AG04449 (cell line): Measurements from ENCODE around the gene HIGD1C.

ENCODE experiments used
- CTCF ChIA-PET: fragments of 350-600 bp; formaldehyde crosslinking; extraction: SDS; loops from one replicate; lab custom pipeline; 2021; ENCODE audit warnings: antibody characterized with exemption; lab: Yijun Ruan, JAX
- POLR2A ChIA-PET: fragments of 400-600, 350-600 bp; formaldehyde crosslinking; extraction: SDS; loops from one replicate; lab custom pipeline; 2020; ENCODE audit warnings: antibody characterized with exemption, inconsistent platforms; lab: Yijun Ruan, JAX
- DNase-seq: peaks from one replicate; pipeline ENCODE4 v3.0.0-alpha.2; 2010; ENCODE audit warnings: low read depth, low spot score
- H3K4me3 ChIP-seq: 2 replicates; pipeline ENCODE4 v1.5.1; 2011; ENCODE audit warnings: low read depth, mild to moderate bottlenecking, control low read depth, low read length
- CTCF ChIP-seq: IDR thresholded peaks from one replicate; pipeline ENCODE4 v1.5.1; 2011; ENCODE audit warnings: mild to moderate bottlenecking, moderate library complexity, low read length, control low read depth, inconsistent platforms; ENCODE audit not compliant: insufficient read depth; ENCODE audit errors: missing control alignments

Gene HIGD1C

GRCh38 chr12:50922820-50923219, 29.5 kb upstream of the HIGD1C start:
- POLR2A ChIA-PET, result no interaction called here
- TF ChIP-seq CTCF, result no peak
- CTCF ChIA-PET, result interaction anchor here (1.6 kb wide), 1 partner anchor 64 kb away, joined by 5 read pairs; no protein-coding TSS in a partner anchor
- no peak for DNase-seq
- no peak overlapping the region for H3K4me3 ChIP-seq

- no peak for DNase-seq
- no peak for TF ChIP-seq CTCF
- no peak overlapping the region for H3K4me3 ChIP-seq
- CTCF ChIA-PET, result no interaction called here
- POLR2A ChIA-PET, result no interaction called here
These were observed 28.8 kb upstream of the HIGD1C start for GRCh38 chr12:50923361-50924130.

- no peak for TF ChIP-seq CTCF
- CTCF ChIA-PET, result no interaction called here
- no peak for DNase-seq
- POLR2A ChIA-PET, result no interaction called here
- H3K4me3 ChIP-seq, result peak overlapping the region; percentile 44
These were observed 28.3 kb upstream of the HIGD1C start for GRCh38 chr12:50924131-50924438.

- no peak for TF ChIP-seq CTCF
- ChIA-PET CTCF (interaction anchor here (1.1 to 1.9 kb wide), 3 partner anchors 10 to 62 kb away, joined by 3 to 10 read pairs (median 4); no protein-coding TSS in a partner anchor), POLR2A (no interaction called here)
- peak overlapping the region; percentile 44 for H3K4me3 ChIP-seq
- DNase-seq, result no peak
These were observed 27.7 kb upstream of the HIGD1C start for GRCh38 chr12:50924439-50925341.

GRCh38 chr12:50925342-50925651, 27.0 kb upstream of the HIGD1C start:
- no peak for TF ChIP-seq CTCF
- no peak for DNase-seq
- CTCF ChIA-PET, result interaction anchor here (1.1 to 1.9 kb wide), 3 partner anchors 11 to 62 kb away, joined by 3 to 10 read pairs (median 4); no protein-coding TSS in a partner anchor
- POLR2A ChIA-PET, result no interaction called here
- H3K4me3 ChIP-seq, result peak overlapping the region; percentile 44

GRCh38 chr12:50925920-50926319, 26.4 kb upstream of the HIGD1C start:
- CTCF ChIA-PET, result interaction anchor here (1.1 to 1.9 kb wide), 3 partner anchors 12 to 61 kb away, joined by 3 to 10 read pairs (median 4); no protein-coding TSS in a partner anchor
- POLR2A ChIA-PET, result no interaction called here
- no peak for DNase-seq
- H3K4me3 ChIP-seq, result no peak overlapping the region
- no peak for TF ChIP-seq CTCF
